ENCODE data around the gene MYADML2.

GRCh38 chr17:81934850-81935708 lies 12.0 kb downstream of the MYADML2 start:
- TF ChIP-seq EZH2 (IDR thresholded peaks at IDR 0.05; ENCODE audit: low read depth, unreplicated experiment) = no peak
- TF ChIP-seq CTCF (conservative IDR thresholded peaks at IDR 0.05; ENCODE audit: low read depth in 2 of 2) = no peak
- TF ChIP-seq REST (IDR thresholded peaks at IDR 0.05; ENCODE audit: unreplicated experiment) = no peak
- TF ChIP-seq CREB1 (CRISPR knock-in tag; IDR thresholded peaks at IDR 0.05; ENCODE audit: low read depth) = no peak
- TF ChIP-seq POLR2AphosphoS5 (IDR thresholded peaks at IDR 0.05; ENCODE audit: low read depth) = no peak; the same call in 1 of the 2 replicates
- TF ChIP-seq EZH2phosphoT487 (IDR thresholded peaks at IDR 0.05; ENCODE audit: unreplicated experiment) = no peak
- TF ChIP-seq ETS1 (IDR thresholded peaks at IDR 0.05) = no peak
- TF ChIP-seq NANOG (IDR thresholded peaks at IDR 0.05; ENCODE audit: borderline replicate concordance) = no peak
- TF ChIP-seq JUNB (IDR thresholded peaks at IDR 0.05; ENCODE audit: unreplicated experiment) = no peak
- no peak for TF ChIP-seq STAT1 (IDR thresholded peaks at IDR 0.05; ENCODE audit: unreplicated experiment)
- TF ChIP-seq ZNF331 (CRISPR knock-in tag; IDR thresholded peaks at IDR 0.05; ENCODE audit: low read depth) = no peak

Data from GM23338 (cell line).